HG02798 (cell line): ENCODE measurements around the gene SPEN.

Experiments
- ATAC-seq: cut with Tn5 transposase; IDR thresholded peaks from one replicate; pipeline ENCODE4 v1.9.1; 2021; ENCODE audit warnings: mild to moderate bottlenecking; ENCODE audit not compliant: unreplicated experiment, poor library complexity

SPEN gene

GRCh38 chr1:15944308-15945010 is 97.0 kb downstream of the SPEN start:
- no peak for ATAC-seq

GRCh38 chr1:15945011-15945831 is 97.7 kb downstream of the SPEN start:
- ATAC-seq = no peak

- no peak for ATAC-seq
Observed at GRCh38 chr1:15945832-15946448, 98.4 kb downstream of the SPEN start.

- ATAC-seq = no peak
Observed at GRCh38 chr1:15946571-15947381, 99.3 kb downstream of the SPEN start.

GRCh38 chr1:15947382-15948090 is 100.0 kb downstream of the SPEN start:
- no peak for ATAC-seq

GRCh38 chr1:15948091-15948591 is 100.6 kb downstream of the SPEN start:
- ATAC-seq = no peak

- ATAC-seq = peak; percentile 4
Observed at GRCh38 chr1:15948595-15949452, 101.3 kb downstream of the SPEN start.

- peak; percentile 85 for ATAC-seq
Observed at GRCh38 chr1:15949453-15950245, 102.1 kb downstream of the SPEN start.

- no peak for ATAC-seq
Observed at GRCh38 chr1:15950302-15950701, 102.8 kb downstream of the SPEN start.

GRCh38 chr1:15950763-15951295 is 103.3 kb downstream of the SPEN start:
- ATAC-seq = no peak

- no peak for ATAC-seq
Observed at GRCh38 chr1:15951341-15952153, 104.0 kb downstream of the SPEN start.

GRCh38 chr1:15952317-15953258 is 105.1 kb downstream of the SPEN start:
- ATAC-seq = no peak

- ATAC-seq = no peak
Observed at GRCh38 chr1:15953294-15953771, 105.8 kb downstream of the SPEN start.

- ATAC-seq = no peak
Observed at GRCh38 chr1:15953791-15954241, 106.3 kb downstream of the SPEN start.

- ATAC-seq = no peak
Observed at GRCh38 chr1:15954316-15954715, 106.8 kb downstream of the SPEN start.

- no peak for ATAC-seq
Observed at GRCh38 chr1:15955552-15955951, 108.0 kb downstream of the SPEN start.
